SU-DHL-6 (cell line): Measurements from ENCODE around the gene CDC42SE1.
"Not testable (repeated sequence)": the region's sequence is repeated elsewhere in the genome, so short reads cannot be mapped to it uniquely, and the experiment has no call there.

Experiments
- H2AFZ ChIP-seq: fragments of 200-600 bp; sonication (generic); 2 replicates; pipeline ENCODE4 v1.6.1; 2014; ENCODE audit warnings: low read depth, mild to moderate bottlenecking, moderate library complexity, mixed read lengths, antibody characterized with exemption, low read length; ENCODE audit not compliant: severe bottlenecking
- H3F3A ChIP-seq: fragments of 200-600 bp; shearing (Covaris generic); 2 replicates; pipeline ENCODE4 v1.6.0; 2016; ENCODE audit warnings: antibody characterized with exemption, mild to moderate bottlenecking; ENCODE audit not compliant: insufficient read depth
- H3K27ac ChIP-seq: fragments of 200-600 bp; sonication (generic); 2 replicates; pipeline ENCODE4 v1.5.1; 2016; ENCODE audit warnings: low read depth, mild to moderate bottlenecking, low read length, moderate library complexity, mixed read lengths
- H3K27me3 ChIP-seq: fragments of 200-600 bp; sonication (generic), shearing (Covaris generic); 2 replicates; pipeline ENCODE4 v1.6.0; 2014; ENCODE audit warnings: mild to moderate bottlenecking, low read length
- H3K36me3 ChIP-seq: fragments of 200-600 bp; sonication (generic); 2 replicates; pipeline ENCODE4 v1.6.1; 2014; ENCODE audit warnings: mild to moderate bottlenecking, low read length, mixed read lengths
- H3K4me2 ChIP-seq: fragments of 300-600, 200-600 bp; shearing (Covaris generic), sonication (generic); 2 replicates; pipeline ENCODE4 v1.6.0; 2014; ENCODE audit warnings: low read length, low read depth, mild to moderate bottlenecking; ENCODE audit not compliant: poor library complexity, severe bottlenecking
- H3K4me3 ChIP-seq: fragments of 200-600 bp; sonication (generic); 2 replicates; pipeline ENCODE4 v1.5.1; 2014; ENCODE audit warnings: antibody characterized with exemption, low read length, mild to moderate bottlenecking, mixed read lengths; ENCODE audit not compliant: insufficient read depth, poor library complexity, severe bottlenecking
- H3K79me2 ChIP-seq: fragments of 200-600 bp; sonication (generic); 2 replicates; pipeline ENCODE4 v1.6.1; 2014; ENCODE audit warnings: mild to moderate bottlenecking, low read length, moderate library complexity; ENCODE audit not compliant: insufficient read depth
- H3K9ac ChIP-seq: fragments of 200-600 bp; sonication (generic); 2 replicates; pipeline ENCODE4 v1.7.0; 2014; ENCODE audit warnings: mild to moderate bottlenecking, low read length
- H3K9me2 ChIP-seq: fragments of 200-600 bp; sonication (generic); replicated peaks from 2 replicates; pipeline ENCODE4 v1.6.1; 2014; ENCODE audit warnings: low read length; ENCODE audit not compliant: insufficient read depth
- H3K9me3 ChIP-seq: fragments of 200-600 bp; sonication (generic); 2 replicates; pipeline ENCODE4 v1.6.1; 2014; ENCODE audit warnings: low read length, mixed read lengths; ENCODE audit not compliant: insufficient read depth
- H4K20me1 ChIP-seq: fragments of 200-600 bp; sonication (generic); 2 replicates; pipeline ENCODE4 v1.6.1; 2014; ENCODE audit warnings: low read depth, mild to moderate bottlenecking, antibody characterized with exemption, low read length, moderate library complexity, mixed read lengths
- EZH2phosphoT487 ChIP-seq: fragments of 200-600 bp; sonication (generic), shearing (Covaris generic); conservative IDR thresholded peaks from 2 replicates; pipeline ENCODE4 v1.6.1; 2018; ENCODE audit warnings: mild to moderate bottlenecking, antibody characterized with exemption, low read length, moderate library complexity, mixed read lengths
- TF ChIP-seq, protein P1 (sequence below): fragments of 200-600 bp; sonication (generic); IDR thresholded peaks from one replicate; pipeline ENCODE4 v1.5.1; 2017; ENCODE audit warnings: antibody characterized with exemption, mild to moderate bottlenecking, low read length, moderate library complexity; ENCODE audit not compliant: insufficient read depth, poor library complexity, severe bottlenecking

CDC42SE1 gene

DNA sequence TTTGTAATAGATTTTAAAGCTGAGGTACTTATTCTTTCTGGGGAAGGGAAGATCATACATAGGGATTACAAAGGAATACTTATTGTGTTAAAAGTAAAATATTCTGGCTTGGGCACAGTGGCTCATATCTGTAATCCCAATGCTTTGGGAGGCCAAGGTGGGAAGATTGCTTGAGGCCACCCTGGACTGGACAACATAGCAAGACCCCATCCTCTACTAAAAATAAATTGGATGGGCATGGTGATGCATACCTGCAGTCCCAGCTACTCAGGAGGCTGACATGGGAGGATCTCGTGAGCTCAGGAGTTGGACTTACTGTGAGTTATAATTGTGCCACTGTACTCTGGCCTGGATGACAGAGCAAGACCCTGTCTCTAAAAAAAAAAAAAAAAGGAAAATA, 38.7 kb upstream of the CDC42SE1 start:
- TF ChIP-seq, protein P1, sequence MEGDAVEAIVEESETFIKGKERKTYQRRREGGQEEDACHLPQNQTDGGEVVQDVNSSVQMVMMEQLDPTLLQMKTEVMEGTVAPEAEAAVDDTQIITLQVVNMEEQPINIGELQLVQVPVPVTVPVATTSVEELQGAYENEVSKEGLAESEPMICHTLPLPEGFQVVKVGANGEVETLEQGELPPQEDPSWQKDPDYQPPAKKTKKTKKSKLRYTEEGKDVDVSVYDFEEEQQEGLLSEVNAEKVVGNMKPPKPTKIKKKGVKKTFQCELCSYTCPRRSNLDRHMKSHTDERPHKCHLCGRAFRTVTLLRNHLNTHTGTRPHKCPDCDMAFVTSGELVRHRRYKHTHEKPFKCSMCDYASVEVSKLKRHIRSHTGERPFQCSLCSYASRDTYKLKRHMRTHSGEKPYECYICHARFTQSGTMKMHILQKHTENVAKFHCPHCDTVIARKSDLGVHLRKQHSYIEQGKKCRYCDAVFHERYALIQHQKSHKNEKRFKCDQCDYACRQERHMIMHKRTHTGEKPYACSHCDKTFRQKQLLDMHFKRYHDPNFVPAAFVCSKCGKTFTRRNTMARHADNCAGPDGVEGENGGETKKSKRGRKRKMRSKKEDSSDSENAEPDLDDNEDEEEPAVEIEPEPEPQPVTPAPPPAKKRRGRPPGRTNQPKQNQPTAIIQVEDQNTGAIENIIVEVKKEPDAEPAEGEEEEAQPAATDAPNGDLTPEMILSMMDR: no peak
- no peak for TF ChIP-seq EZH2phosphoT487
- Histone ChIP-seq H3K27ac (no peak overlapping the region), H3K4me2 (no peak overlapping the region), H3K9me3 (no peaks in the 10 kb centered on the region), H4K20me1 (no peaks in the 10 kb centered on the region), H2AFZ (no peak overlapping the region), H3K79me2 (no peaks in the 10 kb centered on the region), H3K4me3 (no peak overlapping the region), H3K27me3 (no peaks in the 10 kb centered on the region), H3K9me2 (no peaks in the 10 kb centered on the region), H3K9ac (no peak overlapping the region), H3F3A (peaks cover 3% of the 10 kb centered on the region; the same call in 1 of the 2 replicates), H3K36me3 (0 out of 2 replicates have a peak, but pooled peaks cover 2% of the 10 kb centered on the region)

DNA sequence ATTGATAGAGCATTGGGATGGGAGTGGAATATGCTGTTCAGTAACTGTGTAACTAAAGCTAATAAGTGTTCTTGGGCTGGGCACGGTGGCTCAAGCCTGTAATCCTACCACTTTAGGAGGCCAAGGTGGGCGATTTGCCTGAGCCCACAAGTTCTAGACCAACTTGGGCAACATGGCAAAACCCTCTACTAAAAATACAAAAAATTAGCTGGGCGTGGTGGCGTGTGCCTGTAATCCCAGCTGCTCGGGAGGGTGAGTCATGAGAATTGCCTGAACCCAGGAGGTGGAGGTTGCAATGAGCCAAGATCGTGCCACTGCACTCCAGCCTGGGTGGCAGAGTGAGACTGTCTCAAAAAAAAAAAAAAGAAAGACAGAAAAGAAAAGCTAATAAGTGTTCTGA, 38.0 kb upstream of the CDC42SE1 start:
- not testable (repeated sequence) for H3K27ac ChIP-seq, H2AFZ ChIP-seq, H3K79me2 ChIP-seq

DNA sequence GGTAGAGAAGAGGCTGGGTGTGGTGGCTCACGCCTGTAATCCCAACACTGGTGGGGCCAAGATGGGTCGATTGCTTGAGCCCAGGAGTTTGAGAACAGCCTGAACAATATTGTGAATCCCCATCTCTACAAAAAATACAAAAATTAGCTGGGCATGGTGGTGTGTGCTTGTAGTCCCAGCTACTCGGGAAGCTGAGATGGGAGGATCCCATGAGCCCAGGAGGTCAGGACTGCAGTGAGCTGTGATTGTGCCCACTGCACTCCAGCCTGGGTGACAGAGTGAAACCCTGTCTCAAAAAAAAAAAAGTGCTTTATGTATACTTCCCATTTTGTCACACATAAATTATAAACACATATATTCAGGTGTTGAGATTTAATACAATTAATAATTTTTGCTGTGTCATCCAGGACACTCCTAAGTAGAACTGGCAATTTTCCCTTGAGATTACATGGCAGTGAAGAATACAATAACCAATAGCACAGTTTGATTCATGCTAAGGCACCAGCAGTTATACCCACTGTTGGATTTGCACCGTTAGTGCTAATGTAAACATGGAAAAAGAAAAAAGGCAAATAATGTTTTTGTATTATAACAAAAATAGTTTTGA, 26.6 kb upstream of the CDC42SE1 start:
- no peak overlapping the region for H3K4me2 ChIP-seq
- H3K9ac ChIP-seq: no peak overlapping the region
- H3K9me3 ChIP-seq: no peaks in the 10 kb centered on the region
- H3K27me3 ChIP-seq: no peaks in the 10 kb centered on the region
- TF ChIP-seq EZH2phosphoT487: no peak
- TF ChIP-seq, protein P1: no peak
- no peak overlapping the region for H2AFZ ChIP-seq
- H3K9me2 ChIP-seq: no peaks in the 10 kb centered on the region
- H3K36me3 ChIP-seq: no peaks in the 10 kb centered on the region
- H3F3A ChIP-seq: no peaks in the 10 kb centered on the region
- H3K79me2 ChIP-seq: no peaks in the 10 kb centered on the region
- H3K27ac ChIP-seq: no peak overlapping the region
- H3K4me3 ChIP-seq: no peak overlapping the region
- H4K20me1 ChIP-seq: no peaks in the 10 kb centered on the region

More for the DNA sequence above, 38.0 kb upstream of the CDC42SE1 start:
- not testable (repeated sequence) for H3K4me2 ChIP-seq, H3K36me3 ChIP-seq, H4K20me1 ChIP-seq, H3F3A ChIP-seq, H3K9me3 ChIP-seq, H3K4me3 ChIP-seq, H3K27me3 ChIP-seq, H3K9me2 ChIP-seq, H3K9ac ChIP-seq

DNA sequence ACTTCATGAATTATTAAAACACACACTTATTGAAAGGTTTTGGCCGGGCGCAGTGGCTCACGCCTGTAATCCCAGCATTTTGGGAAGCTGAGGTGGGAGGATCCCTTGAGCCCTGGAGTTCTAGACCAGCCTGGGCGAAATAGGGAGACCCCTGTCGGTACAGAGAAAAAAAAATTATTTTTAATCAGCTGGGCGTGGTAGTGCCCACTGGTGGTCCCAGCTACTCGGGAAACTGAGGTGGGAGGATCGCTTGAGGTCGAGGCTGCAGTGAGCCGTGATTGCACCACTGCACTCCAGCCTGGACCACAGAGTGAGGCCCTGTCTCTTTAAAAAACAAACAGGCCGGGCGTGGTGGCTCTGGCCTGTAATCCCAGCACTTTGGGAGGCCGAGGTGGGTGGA, 12.8 kb upstream of the CDC42SE1 start:
- H3K4me3 ChIP-seq: no peak overlapping the region
- H4K20me1 ChIP-seq: no peaks in the 10 kb centered on the region
- H3K27me3 ChIP-seq: no peaks in the 10 kb centered on the region
- TF ChIP-seq EZH2phosphoT487: no peak
- TF ChIP-seq, protein P1: no peak
- no peak overlapping the region for H3K27ac ChIP-seq
- no peaks in the 10 kb centered on the region for H3K79me2 ChIP-seq
- peak overlapping the region; percentile 76 for H3K4me2 ChIP-seq
- no peak overlapping the region for H3K9ac ChIP-seq
- peak overlapping the region; percentile 56 for H2AFZ ChIP-seq
- H3K36me3 ChIP-seq: no peaks in the 10 kb centered on the region
- H3F3A ChIP-seq: peaks cover 42% of the 10 kb centered on the region
- no peaks in the 10 kb centered on the region for H3K9me2 ChIP-seq
- H3K9me3 ChIP-seq: no peaks in the 10 kb centered on the region
